Tibial nerve (tissue), 3 donors: ENCODE results near the gene ASCL2.

Experiments used
- POLR2A ChIP-seq, 2 donors: fragments of 450-650 bp; IDR thresholded peaks; one replicate each; pipeline ENCODE4 v1.6.1; 2017; ENCODE audit warnings: antibody characterized with exemption in 2 of 2, mild to moderate bottlenecking in 2 of 2, moderate library complexity in 2 of 2
- TF ChIP-seq, protein P1 (sequence below), 5 experiments: fragments of 200-600 bp in 3 of 5; fragments of 450-650 bp in 2 of 5; sonication (generic) in 3 of 5; IDR thresholded peaks; one replicate each; pipeline ENCODE4 v1.5.1; 2016 to 2019; ENCODE audit warnings: antibody characterized with exemption in 5 of 5, mild to moderate bottlenecking in 3 of 5, moderate library complexity in 2 of 5

DNA sequence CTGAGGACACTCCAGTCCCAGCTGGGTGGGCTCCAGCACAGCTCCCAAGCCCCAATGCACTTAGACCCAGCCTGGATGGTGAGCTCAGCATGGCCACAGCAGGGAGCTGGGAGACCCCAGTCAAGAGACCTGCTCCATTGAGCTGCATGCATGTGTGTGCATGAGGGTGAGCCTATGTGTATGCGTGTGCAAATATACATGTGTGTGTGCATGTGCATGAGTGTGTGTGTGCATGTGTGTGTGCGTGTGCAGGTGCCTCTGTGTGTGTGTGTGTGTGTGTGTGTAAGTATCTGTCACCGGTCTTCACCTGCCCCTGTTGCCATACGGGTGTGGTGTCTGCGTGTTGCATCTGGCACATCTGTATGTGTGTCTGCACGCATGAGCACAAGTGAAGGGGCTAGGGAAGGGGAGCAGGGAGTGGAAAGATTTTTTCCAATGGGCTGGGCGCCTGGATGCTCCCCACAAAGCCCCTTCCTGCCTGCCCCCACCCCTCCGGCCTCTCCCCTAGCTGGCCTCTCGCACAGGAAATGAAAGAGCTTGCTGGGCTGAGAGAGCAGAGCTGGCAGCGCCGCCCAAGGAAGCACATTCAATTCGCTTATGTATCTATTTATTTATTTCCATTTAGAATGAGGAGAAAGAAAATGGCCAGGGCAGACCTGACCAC is 35.5 kb upstream of the ASCL2 start:
- TF ChIP-seq, protein P1, sequence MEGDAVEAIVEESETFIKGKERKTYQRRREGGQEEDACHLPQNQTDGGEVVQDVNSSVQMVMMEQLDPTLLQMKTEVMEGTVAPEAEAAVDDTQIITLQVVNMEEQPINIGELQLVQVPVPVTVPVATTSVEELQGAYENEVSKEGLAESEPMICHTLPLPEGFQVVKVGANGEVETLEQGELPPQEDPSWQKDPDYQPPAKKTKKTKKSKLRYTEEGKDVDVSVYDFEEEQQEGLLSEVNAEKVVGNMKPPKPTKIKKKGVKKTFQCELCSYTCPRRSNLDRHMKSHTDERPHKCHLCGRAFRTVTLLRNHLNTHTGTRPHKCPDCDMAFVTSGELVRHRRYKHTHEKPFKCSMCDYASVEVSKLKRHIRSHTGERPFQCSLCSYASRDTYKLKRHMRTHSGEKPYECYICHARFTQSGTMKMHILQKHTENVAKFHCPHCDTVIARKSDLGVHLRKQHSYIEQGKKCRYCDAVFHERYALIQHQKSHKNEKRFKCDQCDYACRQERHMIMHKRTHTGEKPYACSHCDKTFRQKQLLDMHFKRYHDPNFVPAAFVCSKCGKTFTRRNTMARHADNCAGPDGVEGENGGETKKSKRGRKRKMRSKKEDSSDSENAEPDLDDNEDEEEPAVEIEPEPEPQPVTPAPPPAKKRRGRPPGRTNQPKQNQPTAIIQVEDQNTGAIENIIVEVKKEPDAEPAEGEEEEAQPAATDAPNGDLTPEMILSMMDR (IDR thresholded peaks at IDR 0.05): no peak
- no peak for TF ChIP-seq POLR2A (IDR thresholded peaks at IDR 0.05)
